Activated CD4-positive, CD25-positive, alpha-beta regulatory T cell treated with anti-CD3 and anti-CD28 coated beads, Interleukin-2, amount 50 U/mL, for 72 hours (primary cell): Measurements from ENCODE around the gene RNF40.
"Not testable (repeated sequence)": the region's sequence is repeated elsewhere in the genome, so short reads cannot be mapped to it uniquely, and the experiment has no call there.

ENCODE experiments used
- DNase-seq: peaks from one replicate; pipeline ENCODE4 v3.0.0; 2021

RNF40 gene

GRCh38 chr16:30785126-30786106, 23.3 kb downstream of the RNF40 start:
- no peak for DNase-seq

GRCh38 chr16:30786115-30786935, 24.2 kb downstream of the RNF40 start:
- DNase-seq, result no peak

GRCh38 chr16:30786936-30787612, 25.0 kb downstream of the RNF40 start, which contains the start of gene ZNF629:
ZNF629 (minus strand) TSS chr16:30787205; CDS start chr16:30784482, 2,723 bp downstream.
- no peak for DNase-seq

GRCh38 chr16:30787613-30788378, 25.7 kb downstream of the RNF40 start:
- DNase-seq, result no peak

- no peak for DNase-seq
Measured at GRCh38 chr16:30793508-30794069, 31.5 kb downstream of the RNF40 start.

- no peak for DNase-seq
Measured at GRCh38 chr16:30794634-30795033, 32.5 kb downstream of the RNF40 start.

GRCh38 chr16:30797670-30798309, 35.7 kb downstream of the RNF40 start:
- DNase-seq, result no peak

- no peak for DNase-seq
Measured at GRCh38 chr16:30802936-30803335, 40.8 kb downstream of the RNF40 start.

DNA sequence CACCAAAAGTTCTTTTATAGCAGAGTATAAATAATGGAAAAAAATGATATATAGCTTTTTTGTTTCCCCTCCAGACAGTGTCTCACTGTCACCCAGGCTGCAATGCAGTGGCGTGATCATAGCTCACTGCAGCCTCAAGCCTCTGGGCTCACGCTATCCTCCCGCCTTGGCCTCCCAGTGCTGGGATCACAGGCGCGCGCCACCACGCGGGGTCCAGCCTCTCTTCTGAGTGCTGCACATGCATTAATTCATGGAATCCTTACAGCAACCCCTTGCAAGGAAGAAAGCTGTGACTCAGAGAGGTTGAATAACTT, 42.9 kb downstream of the RNF40 start:
- DNase-seq, result no peak

DNA sequence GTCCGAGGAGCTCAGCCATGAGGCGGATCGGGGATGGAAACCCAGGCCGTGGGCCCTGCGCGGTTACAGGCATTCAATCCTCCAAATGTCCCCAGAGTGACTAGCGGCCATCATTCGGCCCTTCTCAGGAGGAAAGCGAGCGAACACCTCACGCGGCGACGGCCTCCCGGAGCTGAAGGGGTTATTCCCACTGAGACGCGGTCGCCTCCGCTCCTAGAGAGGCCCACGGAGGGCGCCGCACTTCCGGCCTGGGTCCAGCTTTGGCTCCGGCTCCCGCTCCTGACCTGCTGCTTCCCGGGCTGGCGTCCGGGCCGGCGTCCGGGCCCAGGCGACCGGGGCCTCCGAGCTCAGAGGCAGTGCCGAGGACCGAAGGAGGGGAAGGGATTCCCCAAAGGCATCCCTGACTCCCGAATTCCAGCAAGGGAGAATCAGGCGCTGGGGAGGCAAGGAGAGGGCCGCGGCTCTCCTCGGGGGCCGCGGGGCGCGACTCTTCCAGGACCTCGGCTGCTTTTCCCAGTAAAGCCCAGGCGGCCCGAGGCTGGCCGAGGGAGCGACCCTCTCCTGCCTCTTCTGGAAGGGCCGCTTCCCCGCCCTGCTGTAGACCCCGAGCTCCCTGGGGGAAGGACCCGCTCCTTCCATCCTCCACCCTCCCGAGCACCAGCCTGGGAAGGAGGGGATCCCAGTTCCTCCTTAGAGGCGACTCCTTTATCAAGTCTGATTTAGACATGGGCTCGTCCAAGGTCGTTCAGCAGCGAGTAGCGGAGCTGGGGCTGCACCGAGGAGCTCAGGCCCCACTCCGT, 43.4 kb downstream of the RNF40 start:
- DNase-seq, result peak; percentile 45

DNA sequence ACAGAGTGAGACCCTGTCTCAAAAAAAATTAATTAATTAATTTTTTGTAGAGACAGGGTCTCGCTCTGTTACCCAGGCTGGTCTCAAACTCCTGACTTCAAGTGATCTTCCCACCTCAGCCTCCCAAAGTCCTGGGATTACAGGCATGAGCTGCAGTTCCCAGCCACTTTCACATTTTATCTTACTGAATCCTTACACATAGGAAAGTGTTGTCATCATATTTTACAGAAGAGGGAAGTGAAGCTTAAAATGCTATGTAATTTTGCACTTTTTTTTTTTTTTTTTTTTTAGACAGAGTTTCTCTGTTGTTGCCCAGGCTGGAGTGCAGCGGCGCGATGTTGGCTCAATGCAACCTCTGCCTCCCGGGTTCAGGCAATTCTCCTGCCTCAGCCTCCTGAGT, 46.0 kb downstream of the RNF40 start:
- DNase-seq, result no peak

DNA sequence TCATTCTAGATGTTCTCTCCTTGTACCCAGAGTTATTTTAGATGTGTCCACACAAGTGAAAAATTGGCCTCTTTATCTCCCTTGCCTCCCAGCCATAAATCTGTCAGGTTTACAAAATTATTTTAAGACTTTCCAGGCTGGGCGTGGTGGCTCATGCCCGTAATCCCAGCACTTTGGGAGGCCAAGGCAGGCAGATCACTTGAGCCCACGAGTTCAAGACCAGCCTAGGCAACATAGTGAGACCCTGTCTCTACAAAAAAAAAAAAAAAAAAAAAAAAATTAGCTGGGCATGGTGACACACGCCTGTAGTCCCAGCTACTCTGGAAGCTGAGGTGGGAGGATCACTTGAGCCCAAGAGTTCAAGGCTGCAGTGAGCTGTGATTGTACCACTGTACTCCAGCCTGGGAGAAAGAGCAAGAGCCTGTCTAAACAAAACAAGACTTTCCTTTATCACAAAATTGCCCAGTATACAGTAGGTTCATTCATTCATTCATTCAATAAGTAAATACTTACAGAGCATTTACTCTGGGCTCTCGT, 46.8 kb downstream of the RNF40 start:
- not testable (repeated sequence) for DNase-seq

DNA sequence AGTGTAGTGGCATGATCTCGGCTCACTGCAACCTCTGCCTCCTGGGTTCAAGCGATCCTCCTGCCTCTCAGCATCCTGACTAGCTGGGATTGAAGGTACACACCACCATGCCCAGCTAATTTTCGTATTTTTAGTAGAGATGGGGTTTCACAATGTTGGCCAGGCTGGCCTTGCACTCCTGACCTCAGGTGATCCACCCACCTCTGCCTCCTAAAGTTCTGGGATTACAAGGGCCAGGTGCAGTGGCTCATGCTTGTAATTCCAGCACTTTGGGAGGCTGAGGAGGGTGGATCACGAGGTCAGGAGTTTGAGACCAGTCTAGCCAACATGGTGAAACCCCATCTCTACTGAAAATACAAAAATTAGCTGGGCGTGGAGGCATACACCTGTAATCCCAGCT, 47.6 kb downstream of the RNF40 start:
- DNase-seq, result not testable (repeated sequence)

GRCh38 chr16:30813821-30814189, 51.7 kb downstream of the RNF40 start:
- no peak for DNase-seq

DNA sequence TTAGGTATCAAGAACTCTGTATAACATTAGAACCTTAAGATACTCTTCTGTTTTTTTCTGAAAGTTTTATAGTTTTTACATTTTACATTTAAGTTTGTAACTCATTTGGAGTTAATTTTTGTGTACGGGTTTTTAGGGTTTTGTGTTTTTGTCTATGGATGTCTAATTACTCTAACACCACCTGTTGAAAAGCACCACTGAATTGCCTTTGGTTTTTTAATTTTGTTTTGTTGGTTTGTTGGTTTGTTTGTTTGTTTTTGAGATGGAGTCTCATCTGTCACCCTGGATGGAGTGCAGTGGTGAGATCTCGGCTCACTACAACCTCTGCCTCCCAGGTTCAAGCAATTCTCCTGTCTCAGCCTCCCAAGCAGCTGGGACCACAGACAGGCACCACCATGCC, 54.6 kb downstream of the RNF40 start:
- no peak for DNase-seq

DNA sequence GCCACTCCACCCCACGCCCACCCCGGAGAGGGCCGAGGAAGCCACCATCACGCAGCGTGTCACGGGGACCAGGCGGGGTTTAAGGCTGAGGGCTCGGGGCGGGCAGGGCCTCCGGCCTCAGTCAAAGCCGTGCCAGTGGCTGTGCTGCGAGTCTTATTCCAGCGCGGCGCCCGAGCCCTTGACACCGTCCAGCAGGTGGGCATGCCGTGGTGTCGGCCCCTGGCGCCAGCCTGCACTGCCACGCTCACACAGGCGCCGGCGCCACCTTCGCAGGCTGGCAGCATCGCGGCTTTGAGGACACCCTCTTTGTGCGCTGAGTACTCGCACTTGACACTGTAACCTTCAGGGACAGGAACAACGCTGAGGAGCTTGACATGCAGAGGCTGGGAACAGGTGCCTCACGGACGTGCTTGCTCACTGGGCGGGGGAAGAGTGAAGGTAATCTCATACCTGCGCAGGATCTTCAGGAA, 58.9 kb downstream of the RNF40 start:
- DNase-seq, result no peak

GRCh38 chr16:30821441-30821840, 59.3 kb downstream of the RNF40 start:
- DNase-seq, result not testable (repeated sequence)

GRCh38 chr16:30821891-30822290, 59.8 kb downstream of the RNF40 start:
- no peak for DNase-seq
